Vagina (tissue), 2 donors: Measurements from ENCODE around the gene EME2. TPM values are rescaled to one million over a fixed set of nuclear protein-coding genes. Genes with fewer than 3 reads are reported as not detected.

Source experiments
- DNase-seq, 2 donors: peaks; one replicate each; pipeline ENCODE4 v3.0.0-alpha.2; 2017; ENCODE audit errors: extremely low spot score in 2 of 2
- H3K27ac ChIP-seq: fragments of 200-600 bp; sonication (generic); one replicate; pipeline ENCODE4 v1.5.1; 2019
- H3K27me3 ChIP-seq: fragments of 200-600 bp; sonication (generic); one replicate; pipeline ENCODE4 v1.5.1; 2019
- H3K36me3 ChIP-seq, 2 donors: fragments of 200-600 bp; sonication (generic); one replicate each; pipeline ENCODE4 v1.5.1; 2017 to 2019
- H3K4me1 ChIP-seq: fragments of 200-600 bp; sonication (generic); one replicate; pipeline ENCODE4 v1.5.1; 2019
- H3K4me3 ChIP-seq, 2 donors: fragments of 200-600 bp; sonication (generic); 1 replicate in 1 of 2; 2 replicates in 1 of 2; pipeline ENCODE4 v1.5.1; 2016 to 2019
- H3K9me3 ChIP-seq: fragments of 200-600 bp; sonication (generic); one replicate; pipeline ENCODE4 v1.5.1; 2019
- POLR2A ChIP-seq, 2 donors: fragments of 450-650 bp; IDR thresholded peaks; one replicate each; pipeline ENCODE4 v1.6.1; 2017; ENCODE audit warnings: antibody characterized with exemption in 2 of 2, mild to moderate bottlenecking in 2 of 2, moderate library complexity in 2 of 2
- POLR2AphosphoS5 ChIP-seq, 2 donors: sonication (generic); formaldehyde crosslinking; IDR thresholded peaks; one replicate each; pipeline ENCODE4 v1.9.0; 2017; ENCODE audit warnings: antibody characterized with exemption in 2 of 2, mild to moderate bottlenecking in 2 of 2, low read depth in 1 of 2; ENCODE audit not compliant: insufficient read depth in 1 of 2
- intact Hi-C: fragments of 100-400 bp; cut with DNase I; formaldehyde crosslinking; loops from one replicate; pipeline ENCODE4 v1.15.1; 2023
- total RNA-seq: library from RNA; depleted of rRNA; stranded (reverse); fragments of >200 nt; gene quantifications from one replicate; pipeline ENCODE4 v1.2.3, GENCODE V29; 2016
- TF ChIP-seq, protein P1 (sequence below), 3 experiments: fragments of 450-650 bp in 2 of 3; fragments of 200-600 bp in 1 of 3; sonication (generic) in 1 of 3; IDR thresholded peaks; one replicate each; pipeline ENCODE4 v1.5.1; 2017 to 2019; ENCODE audit warnings: antibody characterized with exemption in 3 of 3, mild to moderate bottlenecking in 2 of 3, moderate library complexity in 2 of 3

The EME2 gene
- total RNA-seq, 1 donor from 2014 or later, result 13.5 TPM

- H3K27me3 ChIP-seq, result no peaks in the 10 kb centered on the region
- intact Hi-C loops, result loop anchor here (5.0 kb wide), 1 partner anchor 64 kb away; the partner anchor contains the start of gene MAPK8IP3
- DNase-seq, result no peak
- H3K36me3 ChIP-seq, result peaks cover 0 to 29% of the 10 kb centered on the region in 2 donors
- peak within 1 kb of the TSS; percentile 90 for H3K27ac ChIP-seq
- TF ChIP-seq POLR2AphosphoS5 (IDR thresholded peaks at IDR 0.05; ENCODE audit: insufficient read depth in 1 of 2, low read depth in 1 of 2), result no peak
- TF ChIP-seq, protein P1, sequence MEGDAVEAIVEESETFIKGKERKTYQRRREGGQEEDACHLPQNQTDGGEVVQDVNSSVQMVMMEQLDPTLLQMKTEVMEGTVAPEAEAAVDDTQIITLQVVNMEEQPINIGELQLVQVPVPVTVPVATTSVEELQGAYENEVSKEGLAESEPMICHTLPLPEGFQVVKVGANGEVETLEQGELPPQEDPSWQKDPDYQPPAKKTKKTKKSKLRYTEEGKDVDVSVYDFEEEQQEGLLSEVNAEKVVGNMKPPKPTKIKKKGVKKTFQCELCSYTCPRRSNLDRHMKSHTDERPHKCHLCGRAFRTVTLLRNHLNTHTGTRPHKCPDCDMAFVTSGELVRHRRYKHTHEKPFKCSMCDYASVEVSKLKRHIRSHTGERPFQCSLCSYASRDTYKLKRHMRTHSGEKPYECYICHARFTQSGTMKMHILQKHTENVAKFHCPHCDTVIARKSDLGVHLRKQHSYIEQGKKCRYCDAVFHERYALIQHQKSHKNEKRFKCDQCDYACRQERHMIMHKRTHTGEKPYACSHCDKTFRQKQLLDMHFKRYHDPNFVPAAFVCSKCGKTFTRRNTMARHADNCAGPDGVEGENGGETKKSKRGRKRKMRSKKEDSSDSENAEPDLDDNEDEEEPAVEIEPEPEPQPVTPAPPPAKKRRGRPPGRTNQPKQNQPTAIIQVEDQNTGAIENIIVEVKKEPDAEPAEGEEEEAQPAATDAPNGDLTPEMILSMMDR (IDR thresholded peaks at IDR 0.05), result no peak
- no peak for TF ChIP-seq POLR2A (IDR thresholded peaks at IDR 0.05)
- H3K4me1 ChIP-seq, result peaks cover 45% of the 10 kb centered on the region
- peak within 1 kb of the TSS; percentile 82 for H3K4me3 ChIP-seq
- H3K9me3 ChIP-seq, result no peaks in the 10 kb centered on the region
These were observed 1.3 kb upstream of the EME2 start, which contains the start of gene NME3 for GRCh38 chr16:1771188-1771863. Gene NME3, minus strand, starts transcription at chr16:1771543. Its CDS starts 9 bp downstream, at chr16:1771534.

DNA sequence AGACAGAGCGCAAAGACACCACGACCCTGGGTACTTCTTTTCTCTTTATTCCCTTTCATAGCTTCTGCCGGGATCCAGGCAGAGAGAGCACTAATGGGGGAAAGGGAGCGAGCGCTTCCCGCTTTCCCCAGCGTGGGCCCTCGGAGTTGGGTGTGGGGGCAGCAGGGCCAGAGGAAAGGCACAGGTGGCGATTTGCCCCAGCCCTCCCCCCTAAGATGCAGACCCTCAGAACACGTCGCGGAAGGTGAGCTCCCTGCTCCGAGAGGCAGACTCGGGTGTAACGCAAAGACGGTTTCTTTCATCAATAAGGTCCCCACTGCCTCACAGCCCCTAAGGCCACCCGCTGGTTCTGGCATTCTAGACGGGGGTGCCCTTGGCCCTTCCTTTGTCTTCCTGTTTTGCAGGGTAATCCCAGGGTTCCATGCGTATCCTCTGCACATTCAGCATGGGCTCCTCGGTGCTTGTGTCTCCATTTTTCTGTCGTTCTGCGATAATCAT is 697 bp upstream of the EME2 start:
- H3K4me3 ChIP-seq, result peak overlapping the region; percentile 82
- peak overlapping the region; percentile 90 for H3K27ac ChIP-seq
- intact Hi-C loops, result loop anchor here (5.0 kb wide), 1 partner anchor 65 kb away; the partner anchor contains the start of gene MAPK8IP3
- H3K27me3 ChIP-seq, result no peaks in the 10 kb centered on the region
- peaks cover 45% of the 10 kb centered on the region for H3K4me1 ChIP-seq
- DNase-seq, result no peak
- TF ChIP-seq, protein P1 (IDR thresholded peaks at IDR 0.05), result no peak
- TF ChIP-seq POLR2A (IDR thresholded peaks at IDR 0.05) (no peak), POLR2AphosphoS5 (IDR thresholded peaks at IDR 0.05; ENCODE audit: insufficient read depth in 1 of 2, low read depth in 1 of 2) (no peak)
- H3K36me3 ChIP-seq, result peaks cover 0 to 27% of the 10 kb centered on the region in 2 donors
- H3K9me3 ChIP-seq, result no peaks in the 10 kb centered on the region

GRCh38 chr16:1772908-1773702 is 495 bp downstream of the EME2 start, which contains the start of gene MRPS34:
Gene MRPS34, minus strand, starts transcription at chr16:1773134. Its CDS starts 15 bp downstream, at chr16:1773119.
- Histone ChIP-seq H3K4me1 (peaks cover 45% of the 10 kb centered on the region), H3K27me3 (no peaks in the 10 kb centered on the region), H3K36me3 (peaks cover 0 to 28% of the 10 kb centered on the region in 2 donors), H3K4me3 (peak within 1 kb of the TSS; percentile 82), H3K9me3 (no peaks in the 10 kb centered on the region), H3K27ac (peak within 1 kb of the TSS; percentile 90)
- no peak for DNase-seq
- intact Hi-C loops, result loop anchor here (5.0 kb wide), 1 partner anchor 66 kb away; the partner anchor contains the start of gene MAPK8IP3
- TF ChIP-seq POLR2A (IDR thresholded peaks at IDR 0.05) (peak in 1 of 2 donors; percentile 45), POLR2AphosphoS5 (IDR thresholded peaks at IDR 0.05; ENCODE audit: insufficient read depth in 1 of 2, low read depth in 1 of 2) (peak; percentile 52 to 73)
- TF ChIP-seq, protein P1 (IDR thresholded peaks at IDR 0.05), result peak; percentile 36 to 81 (median 51)

DNA sequence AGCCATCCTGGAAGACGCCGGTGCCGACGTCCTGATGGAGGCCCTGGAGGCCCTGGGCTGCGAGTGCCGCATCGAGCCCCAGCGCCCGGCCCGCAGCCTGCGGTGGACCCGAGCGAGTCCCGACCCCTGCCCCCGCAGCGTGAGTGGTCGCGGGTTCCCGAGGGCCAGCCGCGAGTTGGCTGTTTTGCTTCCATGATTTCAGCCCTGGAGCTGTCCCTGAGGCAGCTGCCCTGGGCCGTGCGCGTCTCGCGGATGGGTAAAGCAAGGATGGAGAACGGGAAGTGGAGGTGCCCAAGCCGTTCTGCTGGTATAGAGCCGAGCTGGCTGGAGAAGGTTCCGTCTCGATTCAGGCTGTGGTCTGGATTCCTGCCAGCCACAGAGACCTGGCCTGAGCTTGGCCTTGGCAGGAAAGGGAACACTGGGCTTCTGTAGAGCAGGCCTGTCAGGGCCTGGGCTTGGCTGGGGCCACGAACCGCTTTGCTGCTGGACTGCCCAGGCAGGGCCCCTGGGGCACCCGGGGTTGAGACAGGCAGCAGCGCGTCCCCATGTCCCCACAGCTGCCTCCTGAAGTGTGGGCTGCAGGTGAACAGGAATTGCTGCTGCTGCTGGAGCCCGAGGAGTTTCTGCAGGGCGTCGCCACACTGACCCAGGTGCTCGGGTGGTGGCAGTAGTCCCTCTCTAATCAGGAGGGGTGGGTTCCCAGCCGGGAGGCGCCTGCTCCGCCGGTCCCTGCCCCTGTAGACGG is 1.3 kb downstream of the EME2 start:
- no peaks in the 10 kb centered on the region for H3K9me3 ChIP-seq
- peaks cover 0 to 25% of the 10 kb centered on the region in 2 donors for H3K36me3 ChIP-seq
- H3K4me1 ChIP-seq, result peaks cover 45% of the 10 kb centered on the region
- no peaks in the 10 kb centered on the region for H3K27me3 ChIP-seq
- TF ChIP-seq POLR2A (IDR thresholded peaks at IDR 0.05), result no peak
- TF ChIP-seq, protein P1 (IDR thresholded peaks at IDR 0.05), result no peak
- no peak for TF ChIP-seq POLR2AphosphoS5 (IDR thresholded peaks at IDR 0.05; ENCODE audit: insufficient read depth in 1 of 2, low read depth in 1 of 2)
- H3K27ac ChIP-seq, result peak overlapping the region; percentile 90
- H3K4me3 ChIP-seq, result peak overlapping the region; percentile 82
- intact Hi-C loops, result loop anchor here (5.0 kb wide), 1 partner anchor 67 kb away; the partner anchor contains the start of gene MAPK8IP3
- no peak for DNase-seq
